NCI-H446 treated with DMSO at 0.1 percent for 48 hours (cell line): ENCODE data around the gene AK4.

ENCODE experiments used
- DNase-seq: peaks from one replicate; lab custom pipeline; 2025; lab: John Stamatoyannopoulos, UW

The AK4 gene

GRCh38 chr1:65176591-65176990 is 28.6 kb downstream of the AK4 start:
- DNase-seq, result peak; percentile 62

GRCh38 chr1:65177457-65177856 is 29.5 kb downstream of the AK4 start:
- DNase-seq, result no peak

GRCh38 chr1:65178235-65178634 is 30.2 kb downstream of the AK4 start:
- no peak for DNase-seq

GRCh38 chr1:65179148-65179547 is 31.1 kb downstream of the AK4 start:
- DNase-seq, result no peak

GRCh38 chr1:65180977-65181376 is 33.0 kb downstream of the AK4 start:
- no peak for DNase-seq

- DNase-seq, result no peak
Observed at GRCh38 chr1:65182658-65183268, 34.8 kb downstream of the AK4 start.

- no peak for DNase-seq
Observed at GRCh38 chr1:65189576-65190115, 41.6 kb downstream of the AK4 start.

- no peak for DNase-seq
Observed at GRCh38 chr1:65190229-65190628, 42.2 kb downstream of the AK4 start.

- DNase-seq, result no peak
Observed at GRCh38 chr1:65193129-65193695, 45.2 kb downstream of the AK4 start.

- DNase-seq, result peak; percentile 92
Observed at GRCh38 chr1:65195495-65196417, 47.8 kb downstream of the AK4 start.

- no peak for DNase-seq
Observed at GRCh38 chr1:65196926-65197325, 48.9 kb downstream of the AK4 start.

- DNase-seq, result peak; percentile 10
Observed at GRCh38 chr1:65197636-65198035, 49.6 kb downstream of the AK4 start.

- DNase-seq, result no peak
Observed at GRCh38 chr1:65198096-65198495, 50.1 kb downstream of the AK4 start.

GRCh38 chr1:65200411-65200810 is 52.4 kb downstream of the AK4 start:
- DNase-seq, result no peak

GRCh38 chr1:65206836-65207235 is 58.8 kb downstream of the AK4 start:
- no peak for DNase-seq

GRCh38 chr1:65207317-65207716 is 59.3 kb downstream of the AK4 start:
- no peak for DNase-seq

- peak; percentile 61 for DNase-seq
Observed at GRCh38 chr1:65208563-65208973, 60.6 kb downstream of the AK4 start.

GRCh38 chr1:65209005-65209885 is 61.2 kb downstream of the AK4 start:
- DNase-seq, result peak; percentile 30

- no peak for DNase-seq
Observed at GRCh38 chr1:65210325-65210724, 62.3 kb downstream of the AK4 start.

- DNase-seq, result no peak
Observed at GRCh38 chr1:65211331-65211730, 63.3 kb downstream of the AK4 start.

- DNase-seq, result no peak
Observed at GRCh38 chr1:65213271-65214023, 65.4 kb downstream of the AK4 start.
